Natural killer cell (primary cell): Measurements from ENCODE around the gene CHST12. TPM values are rescaled to one million over a fixed set of nuclear protein-coding genes. Genes with fewer than 3 reads are reported as not detected.

Source experiments
- ATAC-seq, 3 donors: fragments of 150-1000 bp in 2 of 3; fragments of 200-7000 bp in 1 of 3; cut with Tn5 transposase; 1 replicate in 1 of 3; 2 replicates in 2 of 3; pipeline ENCODE4 v1.10.0; 2021; ENCODE audit warnings: mild to moderate bottlenecking in 2 of 3, moderate library complexity in 2 of 3
- DNase-seq, 2 donors: peaks; one replicate each; pipeline versions ENCODE4 v3.0.0 to v3.0.0-alpha.2; 2013 to 2021; ENCODE audit warnings: mixed read lengths in 1 of 2
- H3K27ac ChIP-seq: one replicate; pipeline ENCODE4 v1.5.1; 2013; ENCODE audit warnings: mild to moderate bottlenecking, low read length
- H3K27me3 ChIP-seq: one replicate; pipeline ENCODE4 v1.6.1; 2013; ENCODE audit warnings: low read length; ENCODE audit not compliant: control insufficient read depth, insufficient read depth
- H3K36me3 ChIP-seq: one replicate; pipeline ENCODE4 v1.6.1; 2013; ENCODE audit warnings: low read length; ENCODE audit not compliant: control insufficient read depth, insufficient read depth
- H3K4me1 ChIP-seq: one replicate; pipeline ENCODE4 v1.6.1; 2013; ENCODE audit warnings: low read length; ENCODE audit not compliant: control insufficient read depth, insufficient read depth
- H3K4me3 ChIP-seq: one replicate; pipeline ENCODE4 v1.5.1; 2013; ENCODE audit warnings: low read length
- H3K9me3 ChIP-seq: one replicate; pipeline ENCODE4 v1.6.1; 2013; ENCODE audit warnings: low read length; ENCODE audit not compliant: control insufficient read depth, insufficient read depth
- H3K27ac Mint-ChIP-seq, 2 donors: one replicate each; pipeline ENCODE4 v1.8.0; 2022; ENCODE audit warnings: mild to moderate bottlenecking in 2 of 2, mixed read lengths in 2 of 2, moderate library complexity in 1 of 2
- H3K27me3 Mint-ChIP-seq, 2 donors: one replicate each; pipeline ENCODE4 v1.8.0; 2022; ENCODE audit warnings: low read depth in 2 of 2, mixed read lengths in 2 of 2
- H3K36me3 Mint-ChIP-seq: one replicate; pipeline ENCODE4 v1.8.0; 2022; ENCODE audit warnings: mixed read lengths
- H3K4me1 Mint-ChIP-seq, 2 donors: one replicate each; pipeline ENCODE4 v1.8.0; 2022; ENCODE audit warnings: mixed read lengths in 2 of 2
- H3K4me3 Mint-ChIP-seq: one replicate; pipeline ENCODE4 v1.8.0; 2022; ENCODE audit warnings: mild to moderate bottlenecking, moderate library complexity, mixed read lengths
- H3K9me3 Mint-ChIP-seq, 2 donors: one replicate each; pipeline ENCODE4 v1.8.0; 2022; ENCODE audit warnings: mixed read lengths in 2 of 2
- CTCF ChIP-seq: fragments of 200-600 bp; IDR thresholded peaks from one replicate; pipeline ENCODE4 v1.8.0; 2022; ENCODE audit warnings: antibody characterized with exemption
- WGBS: methylation state at CpG from one replicate; pipeline ENCODE4 v1.1.7; 2013; ENCODE audit warnings: missing lambda C conversion rate; ENCODE audit not compliant: insufficient coverage; 5-methylcytosine and 5-hydroxymethylcytosine counted together
- intact Hi-C: fragments of 100-400 bp; cut with micrococcal nuclease; formaldehyde crosslinking; loops from one replicate; pipeline ENCODE4 v1.14.2; 2022
- total RNA-seq, 4 donors: library from RNA; stranded (reverse); fragments of 120-200 nt in 1 of 4; gene quantifications; one replicate each; pipeline versions ENCODE4 v1.2.3 to v1.2.4, GENCODE V29; 2013 to 2022

CHST12 gene
- total RNA-seq, 3 donors from 2014 or later (not counting 1 experiment from before 2014, with no cell fraction given), result 102 to 159 (median 124) TPM

- H3K4me1 Mint-ChIP-seq, result peaks cover 46 to 55% of the 10 kb centered on the region in 2 donors
- WGBS, result 97% methylated on average over 13 of the region's 13 CpGs
Observed at GRCh38 chr7:2438775-2439174, 35.4 kb downstream of the CHST12 start.

DNA sequence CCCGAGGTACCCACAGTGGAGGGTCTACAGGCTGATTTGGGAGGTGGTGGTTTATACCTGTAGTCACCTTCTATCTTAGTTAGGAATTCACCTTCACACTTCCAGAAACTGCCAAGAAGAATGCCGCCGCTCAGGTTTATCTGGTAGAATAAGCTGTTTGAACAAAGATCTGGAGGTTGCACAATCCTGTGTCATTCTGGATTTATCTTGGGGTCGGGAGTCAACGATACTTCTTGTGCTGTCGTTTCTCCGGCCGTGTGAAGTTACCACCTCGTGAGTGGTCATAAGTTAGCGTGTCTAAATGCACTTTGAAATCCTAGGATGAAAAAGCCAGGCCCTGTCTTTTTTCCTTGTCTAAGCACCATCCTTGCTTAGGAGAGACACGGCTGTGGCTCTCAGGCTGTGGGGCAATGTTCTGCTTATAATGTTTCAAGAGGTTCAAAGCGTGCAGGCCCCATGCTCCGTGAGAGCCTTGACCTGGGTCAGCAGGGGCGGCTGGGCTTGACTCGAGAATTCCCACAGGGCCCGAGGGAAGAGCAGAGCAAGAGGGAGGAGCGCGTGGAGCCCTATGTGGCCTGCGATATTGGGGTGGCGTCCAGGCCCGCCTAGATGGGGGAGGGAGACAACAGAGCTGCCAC is 37.3 kb downstream of the CHST12 start:
- Histone ChIP-seq H3K36me3 (peaks cover 46% of the 10 kb centered on the region), H3K27ac (peak overlapping the region; percentile 18), H3K4me3 (no peak overlapping the region), H3K4me1 (peaks cover 39% of the 10 kb centered on the region), H3K27me3 (no peaks in the 10 kb centered on the region), H3K9me3 (no peaks in the 10 kb centered on the region)
- H3K9me3 Mint-ChIP-seq, result no peaks in the 10 kb centered on the region
- 95% methylated on average over 21 of the region's 21 CpGs for WGBS
- peak overlapping the region; percentile 75 to 77 for H3K27ac Mint-ChIP-seq
- peak overlapping the region; percentile 71 for H3K4me3 Mint-ChIP-seq
- H3K36me3 Mint-ChIP-seq, result no peaks in the 10 kb centered on the region
- H3K27me3 Mint-ChIP-seq, result no peaks in the 10 kb centered on the region
- ATAC-seq, result no peak
- DNase-seq, result no peak
- no peak for TF ChIP-seq CTCF
- intact Hi-C loops, result no loop called here
- peaks cover 40 to 49% of the 10 kb centered on the region in 2 donors for H3K4me1 Mint-ChIP-seq

More at GRCh38 chr7:2438775-2439174, 35.4 kb downstream of the CHST12 start:
- Histone ChIP-seq H3K27ac (no peak overlapping the region), H3K4me3 (no peak overlapping the region), H3K27me3 (no peaks in the 10 kb centered on the region), H3K4me1 (peaks cover 39% of the 10 kb centered on the region), H3K9me3 (no peaks in the 10 kb centered on the region), H3K36me3 (peaks cover 50% of the 10 kb centered on the region)
- no peak for TF ChIP-seq CTCF
- ATAC-seq (no peak), DNase-seq (no peak)
- no peaks in the 10 kb centered on the region for H3K27me3 Mint-ChIP-seq
- H3K4me3 Mint-ChIP-seq, result no peak overlapping the region
- intact Hi-C loops, result loop anchor here (10.0 kb wide), 1 partner anchor 54 kb away; no protein-coding TSS in a partner anchor
- no peak overlapping the region for H3K27ac Mint-ChIP-seq
- H3K9me3 Mint-ChIP-seq, result no peaks in the 10 kb centered on the region
- no peaks in the 10 kb centered on the region for H3K36me3 Mint-ChIP-seq

- peaks cover 44% of the 10 kb centered on the region for H3K36me3 ChIP-seq
- ATAC-seq (peak; percentile 24 to 77 (median 57)), DNase-seq (no peak)
- H3K9me3 Mint-ChIP-seq, result no peaks in the 10 kb centered on the region
- no peak overlapping the region for H3K4me3 ChIP-seq
- H3K4me1 Mint-ChIP-seq, result peaks cover 40% of the 10 kb centered on the region in 2 donors
- no peak for TF ChIP-seq CTCF
- H3K9me3 ChIP-seq, result no peaks in the 10 kb centered on the region
- peak overlapping the region; percentile 75 to 77 for H3K27ac Mint-ChIP-seq
- H3K4me3 Mint-ChIP-seq, result peak overlapping the region; percentile 65
- 47% methylated on average over 5 of the region's 5 CpGs for WGBS
- H3K27ac ChIP-seq, result no peak overlapping the region
- no peaks in the 10 kb centered on the region for H3K36me3 Mint-ChIP-seq
- intact Hi-C loops, result no loop called here
- H3K27me3 ChIP-seq, result no peaks in the 10 kb centered on the region
- H3K4me1 ChIP-seq, result peaks cover 36% of the 10 kb centered on the region
- H3K27me3 Mint-ChIP-seq, result no peaks in the 10 kb centered on the region
Observed at GRCh38 chr7:2441430-2442058, 38.1 kb downstream of the CHST12 start.
